ENCODE results near the gene PTPRG. TPM values are rescaled to one million over a fixed set of nuclear protein-coding genes. Genes with fewer than 3 reads are reported as not detected.

The PTPRG gene
- polyA plus RNA-seq, 1 donor (not counting 4 experiments of a cell fraction or from before 2014, with no cell fraction given) = 12.1 TPM

- Histone ChIP-seq H3K4me3 (ENCODE audit: control insufficient read depth in 2 of 3, extremely low read depth in 1 of 3, insufficient read depth in 2 of 3, low read depth in 1 of 3, low read length in 3 of 3) (no peak overlapping the region), H3K4me2 (ENCODE audit: control insufficient read depth, extremely low read depth, insufficient read depth, low read depth, low read length) (no peak overlapping the region), H3K4me1 (ENCODE audit: control insufficient read depth, extremely low read depth, insufficient read depth, low read length) (no peaks in the 10 kb centered on the region), H3K79me2 (ENCODE audit: control insufficient read depth, insufficient read depth, low read length) (no peaks in the 10 kb centered on the region), H3K9me1 (ENCODE audit: control insufficient read depth, extremely low read depth, insufficient read depth, low read length) (no peaks in the 10 kb centered on the region), H3K27ac (ENCODE audit: control insufficient read depth, insufficient read depth, low read length) (no peak overlapping the region), H3K9me3 (ENCODE audit: control insufficient read depth, low read depth, low read length) (no peaks in the 10 kb centered on the region), H4K20me1 (ENCODE audit: control insufficient read depth, extremely low read depth, insufficient read depth, low read length) (no peaks in the 10 kb centered on the region), H3K9ac (ENCODE audit: control insufficient read depth, extremely low read depth, insufficient read depth, low read length) (no peak overlapping the region), H3K36me3 (ENCODE audit: control insufficient read depth in 2 of 2, extremely low read depth in 1 of 2, insufficient read depth in 2 of 2, low read length in 2 of 2) (peaks cover 0 to 2% of the 10 kb centered on the region in 2 experiments), H2AFZ (ENCODE audit: control insufficient read depth, low read length) (no peak overlapping the region), H3K27me3 (ENCODE audit: control insufficient read depth, extremely low read depth, insufficient read depth, low read length) (no peaks in the 10 kb centered on the region)
- DNase-seq (ENCODE audit: low read depth, low spot score) (no peak), FAIRE-seq (no peak)
- TF ChIP-seq EZH2 (IDR thresholded peaks at IDR 0.05; ENCODE audit: low read length) = no peak
- dilution Hi-C loops (cut with MboI; ENCODE audit: extremely low pct_ligation_motif_present, low sequenced_read_pairs) = no loop called here
Measured at GRCh38 chr3:62276658-62277180, 715.3 kb downstream of the PTPRG start.

GRCh38 chr3:62277450-62277849 is 716.1 kb downstream of the PTPRG start:
- no peak for DNase-seq (ENCODE audit: low read depth, low spot score)
- Histone ChIP-seq H3K9me1 (ENCODE audit: control insufficient read depth, extremely low read depth, insufficient read depth, low read length) (no peaks in the 10 kb centered on the region), H3K27ac (ENCODE audit: control insufficient read depth, insufficient read depth, low read length) (no peak overlapping the region), H4K20me1 (ENCODE audit: control insufficient read depth, extremely low read depth, insufficient read depth, low read length) (no peaks in the 10 kb centered on the region), H3K9me3 (ENCODE audit: control insufficient read depth, low read depth, low read length) (no peaks in the 10 kb centered on the region), H3K36me3 (ENCODE audit: control insufficient read depth in 2 of 2, extremely low read depth in 1 of 2, insufficient read depth in 2 of 2, low read length in 2 of 2) (peaks cover 0 to 2% of the 10 kb centered on the region in 2 experiments), H3K4me3 (ENCODE audit: control insufficient read depth in 2 of 3, extremely low read depth in 1 of 3, insufficient read depth in 2 of 3, low read depth in 1 of 3, low read length in 3 of 3) (no peak overlapping the region), H3K9ac (ENCODE audit: control insufficient read depth, extremely low read depth, insufficient read depth, low read length) (no peak overlapping the region), H3K4me2 (ENCODE audit: control insufficient read depth, extremely low read depth, insufficient read depth, low read depth, low read length) (no peak overlapping the region), H3K79me2 (ENCODE audit: control insufficient read depth, insufficient read depth, low read length) (no peaks in the 10 kb centered on the region), H3K27me3 (ENCODE audit: control insufficient read depth, extremely low read depth, insufficient read depth, low read length) (no peaks in the 10 kb centered on the region), H3K4me1 (ENCODE audit: control insufficient read depth, extremely low read depth, insufficient read depth, low read length) (no peaks in the 10 kb centered on the region), H2AFZ (ENCODE audit: control insufficient read depth, low read length) (no peak overlapping the region)
- no peak for FAIRE-seq
- dilution Hi-C loops (cut with MboI; ENCODE audit: extremely low pct_ligation_motif_present, low sequenced_read_pairs) = no loop called here
- TF ChIP-seq CTCF (optimal IDR thresholded peaks at IDR 0.05 in 1 of 3, IDR thresholded peaks at IDR 0.05 in 1 of 3, conservative IDR thresholded peaks at IDR 0.05 in 1 of 3; ENCODE audit: extremely low read depth in 1 of 3, insufficient read depth in 2 of 3, low read length in 3 of 3) = no peak
- no peak for TF ChIP-seq EZH2 (IDR thresholded peaks at IDR 0.05; ENCODE audit: low read length)

- FAIRE-seq = no peak
- H3K27ac ChIP-seq (ENCODE audit: control insufficient read depth, insufficient read depth, low read length) = no peak overlapping the region
- H3K9me3 ChIP-seq (ENCODE audit: control insufficient read depth, low read depth, low read length) = no peaks in the 10 kb centered on the region
- H3K79me2 ChIP-seq (ENCODE audit: control insufficient read depth, insufficient read depth, low read length) = no peaks in the 10 kb centered on the region
- no peak overlapping the region for H3K4me3 ChIP-seq (ENCODE audit: control insufficient read depth in 2 of 3, extremely low read depth in 1 of 3, insufficient read depth in 2 of 3, low read depth in 1 of 3, low read length in 3 of 3)
- H2AFZ ChIP-seq (ENCODE audit: control insufficient read depth, low read length) = no peak overlapping the region
- dilution Hi-C loops (cut with MboI; ENCODE audit: extremely low pct_ligation_motif_present, low sequenced_read_pairs) = no loop called here
- TF ChIP-seq EZH2 (IDR thresholded peaks at IDR 0.05; ENCODE audit: low read length) = no peak
- TF ChIP-seq CTCF (optimal IDR thresholded peaks at IDR 0.05 in 1 of 3, IDR thresholded peaks at IDR 0.05 in 1 of 3, conservative IDR thresholded peaks at IDR 0.05 in 1 of 3; ENCODE audit: extremely low read depth in 1 of 3, insufficient read depth in 2 of 3, low read length in 3 of 3) = no peak
- no peaks in the 10 kb centered on the region for H3K27me3 ChIP-seq (ENCODE audit: control insufficient read depth, extremely low read depth, insufficient read depth, low read length)
- H3K4me2 ChIP-seq (ENCODE audit: control insufficient read depth, extremely low read depth, insufficient read depth, low read depth, low read length) = no peak overlapping the region
- no peak overlapping the region for H3K9ac ChIP-seq (ENCODE audit: control insufficient read depth, extremely low read depth, insufficient read depth, low read length)
- no peaks in the 10 kb centered on the region for H3K4me1 ChIP-seq (ENCODE audit: control insufficient read depth, extremely low read depth, insufficient read depth, low read length)
- H3K36me3 ChIP-seq (ENCODE audit: control insufficient read depth in 2 of 2, extremely low read depth in 1 of 2, insufficient read depth in 2 of 2, low read length in 2 of 2) = no peaks in the 10 kb centered on the region
- H3K9me1 ChIP-seq (ENCODE audit: control insufficient read depth, extremely low read depth, insufficient read depth, low read length) = no peaks in the 10 kb centered on the region
- no peak for DNase-seq (ENCODE audit: low read depth, low spot score)
- no peaks in the 10 kb centered on the region for H4K20me1 ChIP-seq (ENCODE audit: control insufficient read depth, extremely low read depth, insufficient read depth, low read length)
Measured at GRCh38 chr3:62277986-62278385, 716.6 kb downstream of the PTPRG start.

Data from keratinocyte (primary cell).